Natural killer cell treated with Interleukin-12 subunit alpha and Interleukin-12 subunit beta and Interleukin-15 and Interleukin-18, amount 100 ng/mL, for 72 hours (primary cell): Measurements from ENCODE around the gene EEF1AKMT4. TPM values are rescaled to one million over a fixed set of nuclear protein-coding genes. Genes with fewer than 3 reads are reported as not detected.

Source experiments
- ATAC-seq, 2 donors: fragments of 150-1000 bp; cut with Tn5 transposase in 1 of 2; sonication (Bioruptor Pico), chemical (Tn5 transposase) in 1 of 2; 2 replicates each; pipeline ENCODE4 v1.10.0; 2021
- DNase-seq: peaks from one replicate; pipeline ENCODE4 v3.0.0; 2022; ENCODE audit warnings: low spot score
- H3K27ac Mint-ChIP-seq, 2 donors: 1 replicate in 1 of 2; 2 replicates in 1 of 2; pipeline ENCODE4 v1.8.0; 2022; ENCODE audit warnings: mixed read lengths in 2 of 2, mild to moderate bottlenecking in 1 of 2, moderate library complexity in 1 of 2
- H3K27me3 Mint-ChIP-seq, 2 donors: 1 replicate in 1 of 2; 2 replicates in 1 of 2; pipeline ENCODE4 v1.8.0; 2022; ENCODE audit warnings: mixed read lengths in 2 of 2
- H3K36me3 Mint-ChIP-seq: one replicate; pipeline ENCODE4 v1.8.0; 2022; ENCODE audit warnings: mixed read lengths
- H3K4me1 Mint-ChIP-seq, 2 donors: 1 replicate in 1 of 2; 2 replicates in 1 of 2; pipeline ENCODE4 v1.8.0; 2022; ENCODE audit warnings: low read depth in 2 of 2, mixed read lengths in 2 of 2, mild to moderate bottlenecking in 1 of 2
- H3K4me3 Mint-ChIP-seq: one replicate; pipeline ENCODE4 v1.8.0; 2022; ENCODE audit warnings: mixed read lengths
- H3K9me3 Mint-ChIP-seq: 2 replicates; pipeline ENCODE4 v1.8.0; 2022; ENCODE audit warnings: mixed read lengths
- total RNA-seq, 2 donors: library from RNA; stranded (reverse); gene quantifications; one replicate each; pipeline ENCODE4 v1.2.3, GENCODE V29; 2022

Gene EEF1AKMT4
- total RNA-seq, 2 donors from 2014 or later, result 11.9 to 16.8 TPM

DNA sequence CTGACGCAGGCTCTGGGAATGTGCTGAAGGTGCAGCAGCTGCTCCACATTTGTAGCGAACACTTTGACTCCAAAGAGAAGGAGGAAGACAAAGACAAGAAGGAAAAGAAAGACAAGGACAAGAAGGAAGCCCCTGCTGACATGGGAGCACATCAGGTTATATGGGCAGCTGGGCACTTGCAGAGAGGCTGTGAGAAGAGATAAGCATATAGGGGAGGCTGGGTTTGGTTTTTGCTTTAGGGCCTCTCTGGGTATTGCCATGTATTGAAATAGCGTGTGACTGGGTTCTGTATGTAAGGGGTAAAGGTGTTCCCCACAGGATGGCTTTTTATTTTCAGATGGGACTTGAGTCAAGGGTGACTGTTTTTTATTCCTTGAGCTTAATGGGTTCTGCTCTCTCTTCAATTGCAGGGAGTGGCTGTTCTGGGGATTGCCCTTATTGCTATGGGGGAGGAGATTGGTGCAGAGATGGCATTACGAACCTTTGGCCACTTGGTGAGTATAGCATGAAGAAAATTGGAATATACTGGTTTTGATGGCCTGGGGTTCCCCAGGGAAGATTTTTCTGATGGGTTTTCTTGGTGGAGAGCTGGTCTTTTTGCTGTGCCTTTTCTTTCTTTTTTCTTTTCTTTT, 57.0 kb downstream of the EEF1AKMT4 start:
- no peaks in the 10 kb centered on the region for H3K27me3 Mint-ChIP-seq
- H3K36me3 Mint-ChIP-seq, result peaks cover 50% of the 10 kb centered on the region
- H3K4me1 Mint-ChIP-seq, result peaks cover 4 to 10% of the 10 kb centered on the region in 2 donors
- H3K4me3 Mint-ChIP-seq, result no peak overlapping the region
- DNase-seq (no peak), ATAC-seq (no peak)
- H3K9me3 Mint-ChIP-seq, result no peaks in the 10 kb centered on the region
- no peak overlapping the region for H3K27ac Mint-ChIP-seq

DNA sequence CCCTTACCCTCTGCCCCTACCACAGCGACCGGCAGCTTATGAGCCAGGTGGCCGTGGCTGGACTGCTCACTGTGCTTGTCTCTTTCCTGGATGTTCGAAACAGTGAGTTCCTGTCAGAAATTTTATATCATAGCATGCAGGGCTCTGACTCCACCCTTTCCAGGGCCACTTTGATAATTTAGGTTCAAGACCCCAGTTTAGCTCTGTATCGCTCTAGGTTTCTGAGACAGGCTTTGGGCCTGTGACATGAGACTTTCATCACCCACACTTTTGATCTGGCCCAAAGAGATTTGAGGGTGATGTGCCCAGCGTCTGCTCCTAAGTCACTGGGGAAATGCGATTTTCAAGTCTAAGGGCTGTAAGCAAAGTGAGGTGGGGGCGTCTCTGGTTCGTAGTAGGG, 58.4 kb downstream of the EEF1AKMT4 start:
- DNase-seq (no peak), ATAC-seq (no peak)
- Mint-ChIP-seq H3K4me1 (peaks cover 0 to 2% of the 10 kb centered on the region in 2 donors), H3K36me3 (peaks cover 40% of the 10 kb centered on the region), H3K4me3 (no peak overlapping the region), H3K27ac (no peak overlapping the region), H3K9me3 (no peaks in the 10 kb centered on the region), H3K27me3 (no peaks in the 10 kb centered on the region)

Other genes with a start within 250 kb of the EEF1AKMT4 start
- gene ABCC5, start 231.8 kb upstream of the EEF1AKMT4 start, total RNA-seq, result 10 to 100 TPM; 16.3 to 33.6 TPM
- gene HTR3D, start 217.9 kb upstream of the EEF1AKMT4 start, total RNA-seq, result not detected
- gene HTR3C, start 196.6 kb upstream of the EEF1AKMT4 start, total RNA-seq, result not detected
- gene HTR3E, start 152.6 kb upstream of the EEF1AKMT4 start, total RNA-seq, result not detected
- 10 to 100 TPM; 63.0 to 91.9 TPM for gene EIF2B5, start 114.3 kb upstream of the EEF1AKMT4 start, total RNA-seq
- gene DVL3, start 94.3 kb upstream of the EEF1AKMT4 start, total RNA-seq, result 10 to 100 TPM; 52.3 to 60.3 TPM
- gene AP2M1, start 74.8 kb upstream of the EEF1AKMT4 start, total RNA-seq, result 100 to 1,000 TPM; 190 to 242 TPM
- 100 to 1,000 TPM; 102 to 144 TPM for gene ABCF3, start 63.5 kb upstream of the EEF1AKMT4 start, total RNA-seq
- not detected for gene VWA5B2, start 20.1 kb upstream of the EEF1AKMT4 start, total RNA-seq
- gene ALG3, start 710 bp upstream of the EEF1AKMT4 start, total RNA-seq, result 10 to 100 TPM; 52.2 to 80.2 TPM
- 1 to 10 TPM in 1 of 2 donors, under 1 TPM in 1; 0.53 to 1.2 TPM for gene CAMK2N2, start 11.9 kb downstream of the EEF1AKMT4 start, total RNA-seq
- gene ECE2, start 26.4 kb downstream of the EEF1AKMT4 start, total RNA-seq, result not detected
- 100 to 1,000 TPM; 285 to 328 TPM for gene PSMD2, start 49.6 kb downstream of the EEF1AKMT4 start, total RNA-seq
- gene EIF4G1, start 64.9 kb downstream of the EEF1AKMT4 start, total RNA-seq, result 100 to 1,000 TPM; 535 to 855 TPM
- 1 to 10 TPM; 3.2 to 5.8 TPM for gene FAM131A, start 87.9 kb downstream of the EEF1AKMT4 start, total RNA-seq
- 10 to 100 TPM in 1 of 2 donors, 1 to 10 TPM in 1; 6.5 to 10.5 TPM for gene CLCN2, start 111.9 kb downstream of the EEF1AKMT4 start, total RNA-seq
- 100 to 1,000 TPM; 111 to 142 TPM for gene POLR2H, start 112.0 kb downstream of the EEF1AKMT4 start, total RNA-seq
- not detected for gene THPO, start 128.5 kb downstream of the EEF1AKMT4 start, total RNA-seq
- not detected for gene CHRD, start 130.4 kb downstream of the EEF1AKMT4 start, total RNA-seq